ENCODE measurements around the gene RBM7. TPM values are rescaled to one million over a fixed set of nuclear protein-coding genes. Genes with fewer than 3 reads are reported as not detected.

The RBM7 gene
- total RNA-seq, 1 donor from 2014 or later: 37.3 TPM

- no peaks in the 10 kb centered on the region for H3K4me1 Mint-ChIP-seq (ENCODE audit: low read depth, unreplicated experiment)
- no peak overlapping the region for H3K27ac Mint-ChIP-seq (ENCODE audit: unreplicated experiment)
- H3K9me3 Mint-ChIP-seq (ENCODE audit: unreplicated experiment): no peaks in the 10 kb centered on the region
- peaks cover 9% of the 10 kb centered on the region for H3K36me3 Mint-ChIP-seq (ENCODE audit: unreplicated experiment)
- no peaks in the 10 kb centered on the region for H3K27me3 Mint-ChIP-seq (ENCODE audit: unreplicated experiment)
- TF ChIP-seq CTCF (IDR thresholded peaks at IDR 0.05; ENCODE audit: partially characterized antibody, unreplicated experiment): no peak
- no peak overlapping the region for H3K4me3 Mint-ChIP-seq (ENCODE audit: unreplicated experiment)
- DNase-seq: no peak
These were observed 25.8 kb downstream of the RBM7 start for GRCh38 chr11:114426280-114426679.

DNA sequence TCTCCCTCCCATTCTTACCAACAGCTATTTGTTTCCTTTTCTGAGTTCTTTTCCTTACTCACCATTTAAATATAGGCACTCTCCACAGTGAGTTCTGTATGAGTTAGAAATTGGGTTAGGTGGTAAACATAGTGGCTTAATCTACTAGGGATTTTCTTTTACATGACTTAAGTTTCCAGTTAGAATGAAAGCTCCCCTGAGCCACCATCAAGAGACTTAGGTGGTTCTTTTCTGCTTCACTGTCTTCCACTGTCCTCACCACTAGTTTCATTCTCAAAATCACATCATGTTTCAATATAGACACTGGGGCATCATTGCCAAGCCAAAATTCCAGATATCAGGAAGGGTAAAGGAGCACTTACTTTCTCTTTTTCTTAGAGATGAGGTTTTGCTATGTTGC, 29.8 kb downstream of the RBM7 start:
- Mint-ChIP-seq H3K9me3 (ENCODE audit: unreplicated experiment) (no peaks in the 10 kb centered on the region), H3K4me1 (ENCODE audit: low read depth, unreplicated experiment) (no peaks in the 10 kb centered on the region), H3K27me3 (ENCODE audit: unreplicated experiment) (no peaks in the 10 kb centered on the region), H3K4me3 (ENCODE audit: unreplicated experiment) (no peak overlapping the region), H3K36me3 (ENCODE audit: unreplicated experiment) (no peaks in the 10 kb centered on the region), H3K27ac (ENCODE audit: unreplicated experiment) (no peak overlapping the region)
- TF ChIP-seq CTCF (IDR thresholded peaks at IDR 0.05; ENCODE audit: partially characterized antibody, unreplicated experiment): no peak
- DNase-seq: no peak

- Mint-ChIP-seq H3K9me3 (ENCODE audit: unreplicated experiment) (no peaks in the 10 kb centered on the region), H3K4me1 (ENCODE audit: low read depth, unreplicated experiment) (no peaks in the 10 kb centered on the region), H3K27ac (ENCODE audit: unreplicated experiment) (no peak overlapping the region), H3K4me3 (ENCODE audit: unreplicated experiment) (no peak overlapping the region), H3K27me3 (ENCODE audit: unreplicated experiment) (no peaks in the 10 kb centered on the region), H3K36me3 (ENCODE audit: unreplicated experiment) (no peaks in the 10 kb centered on the region)
- DNase-seq: no peak
- no peak for TF ChIP-seq CTCF (IDR thresholded peaks at IDR 0.05; ENCODE audit: partially characterized antibody, unreplicated experiment)
These were observed 32.4 kb downstream of the RBM7 start for GRCh38 chr11:114432893-114433292.

DNA sequence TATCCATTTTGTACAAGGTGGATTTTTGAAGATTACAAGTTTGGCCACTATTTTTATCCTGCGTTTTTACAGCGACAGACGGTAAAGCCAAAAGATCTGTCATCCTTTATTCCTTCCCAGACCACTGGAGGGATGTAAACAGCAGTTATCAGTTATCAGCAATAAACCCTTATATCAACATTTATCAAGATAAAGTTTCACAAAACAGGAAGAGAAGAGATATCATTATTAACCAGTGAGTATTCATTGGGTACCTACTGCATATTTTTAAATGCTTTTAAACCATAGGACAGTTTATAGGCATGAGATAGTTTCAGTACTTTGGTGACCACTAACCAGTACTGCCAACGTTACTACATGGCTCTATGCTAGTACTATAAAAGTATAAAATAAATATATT, 32.9 kb downstream of the RBM7 start:
- Mint-ChIP-seq H3K9me3 (ENCODE audit: unreplicated experiment) (no peaks in the 10 kb centered on the region), H3K27me3 (ENCODE audit: unreplicated experiment) (no peaks in the 10 kb centered on the region), H3K4me1 (ENCODE audit: low read depth, unreplicated experiment) (no peaks in the 10 kb centered on the region), H3K27ac (ENCODE audit: unreplicated experiment) (no peak overlapping the region), H3K4me3 (ENCODE audit: unreplicated experiment) (no peak overlapping the region), H3K36me3 (ENCODE audit: unreplicated experiment) (no peaks in the 10 kb centered on the region)
- no peak for DNase-seq
- no peak for TF ChIP-seq CTCF (IDR thresholded peaks at IDR 0.05; ENCODE audit: partially characterized antibody, unreplicated experiment)

- Mint-ChIP-seq H3K27me3 (ENCODE audit: unreplicated experiment) (no peaks in the 10 kb centered on the region), H3K4me1 (ENCODE audit: low read depth, unreplicated experiment) (peaks cover 12% of the 10 kb centered on the region), H3K4me3 (ENCODE audit: unreplicated experiment) (no peak overlapping the region), H3K27ac (ENCODE audit: unreplicated experiment) (no peak overlapping the region), H3K36me3 (ENCODE audit: unreplicated experiment) (no peaks in the 10 kb centered on the region), H3K9me3 (ENCODE audit: unreplicated experiment) (peaks cover 2% of the 10 kb centered on the region)
- TF ChIP-seq CTCF (IDR thresholded peaks at IDR 0.05; ENCODE audit: partially characterized antibody, unreplicated experiment): no peak
- DNase-seq: no peak
These were observed 37.8 kb downstream of the RBM7 start for GRCh38 chr11:114438303-114438702.
